GM12874 (cell line): ENCODE data around the gene RTTN.

ENCODE experiments used
- CTCF ChIP-seq: IDR thresholded peaks from 2 replicates; pipeline ENCODE4 v1.5.1; 2011; ENCODE audit warnings: low read depth, mild to moderate bottlenecking, control low read depth, low read length, moderate library complexity; ENCODE audit not compliant: insufficient read depth

The RTTN gene

GRCh38 chr18:70221156-70221914 is 15.8 kb upstream of the RTTN start:
- no peak for TF ChIP-seq CTCF

- no peak for TF ChIP-seq CTCF
These were observed 15.1 kb upstream of the RTTN start for GRCh38 chr18:70220628-70221027.

GRCh38 chr18:70219688-70220087 is 14.2 kb upstream of the RTTN start:
- TF ChIP-seq CTCF, result no peak

GRCh38 chr18:70216788-70217187 is 11.3 kb upstream of the RTTN start:
- TF ChIP-seq CTCF, result no peak

GRCh38 chr18:70207181-70207580 is 1.7 kb upstream of the RTTN start:
- TF ChIP-seq CTCF, result no peak

DNA sequence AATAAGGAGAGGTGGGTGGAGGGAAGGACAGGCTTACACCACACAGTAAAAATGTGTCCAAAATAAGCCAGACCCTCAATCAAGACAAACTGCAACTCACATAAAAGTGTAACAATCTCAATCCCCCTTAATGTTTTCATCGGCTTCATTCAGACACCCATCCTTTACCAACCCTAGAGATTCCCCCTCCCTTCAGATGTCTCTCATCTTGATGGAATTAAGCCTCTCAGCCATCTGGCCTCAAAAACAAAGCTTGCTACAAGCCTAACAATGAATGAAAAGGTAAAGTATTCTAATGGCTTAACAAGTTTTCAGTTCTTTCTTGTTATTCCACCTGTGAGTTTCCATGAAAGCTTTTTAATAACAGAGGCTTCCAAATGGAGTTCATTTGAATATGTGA is 5.2 kb downstream of the RTTN start:
- no peak for TF ChIP-seq CTCF

DNA sequence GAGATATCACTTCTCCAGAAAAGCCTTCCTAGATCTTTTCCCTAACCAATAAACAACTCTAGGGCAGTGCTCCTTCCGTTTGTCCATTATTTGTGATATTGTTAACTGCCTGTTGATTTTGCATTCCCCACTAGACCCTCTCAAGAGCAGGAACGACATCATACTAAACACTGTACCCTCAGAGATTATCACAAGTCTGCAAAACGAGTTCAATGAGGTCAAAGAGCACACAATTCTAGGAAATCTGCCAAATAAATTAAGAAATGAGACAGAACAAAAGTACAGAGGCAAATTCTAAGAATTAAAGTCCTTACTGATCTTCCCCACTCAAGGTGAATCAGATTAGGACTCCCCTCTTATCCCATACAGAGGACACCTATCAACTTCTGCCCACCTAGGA is 7.6 kb downstream of the RTTN start:
- TF ChIP-seq CTCF, result no peak

- no peak for TF ChIP-seq CTCF
These were observed 8.5 kb downstream of the RTTN start for GRCh38 chr18:70197026-70197425.
